ENCODE results near the gene BRINP3. TPM values are rescaled to one million over a fixed set of nuclear protein-coding genes. Genes with fewer than 3 reads are reported as not detected.

The BRINP3 gene
- total RNA-seq, 1 experiment from 2014 or later: not detected

GRCh38 chr1:190474010-190474409 lies 3.7 kb downstream of the BRINP3 start:
- Histone ChIP-seq H3K27me3 (replicated peaks; ENCODE audit: insufficient read depth, low read depth, low read length, poor library complexity) (no peaks in the 10 kb centered on the region), H3K9me3 (ENCODE audit: low read depth, low read length, poor library complexity, severe bottlenecking) (no peaks in the 10 kb centered on the region), H3K4me3 (ENCODE audit: low read depth, low read length, poor library complexity, severe bottlenecking) (no peak overlapping the region), H3K36me3 (ENCODE audit: insufficient read depth, low read length, poor library complexity, severe bottlenecking) (no peaks in the 10 kb centered on the region), H3K4me1 (ENCODE audit: insufficient read depth, low read length, poor library complexity, severe bottlenecking) (peaks cover 8% of the 10 kb centered on the region), H3K27ac (ENCODE audit: low read depth, low read length, poor library complexity, severe bottlenecking) (no peak overlapping the region)
- TF ChIP-seq EZH2 (IDR thresholded peaks at IDR 0.05; ENCODE audit: borderline replicate concordance, low read depth, low read length, poor library complexity, severe bottlenecking) (no peak), CTCF (conservative IDR thresholded peaks at IDR 0.05; ENCODE audit: low read depth, low read length) (no peak)
- DNase-seq (ENCODE audit: low spot score): no peak
- ChIA-PET POLR2A (ENCODE audit: low non-redundant PET) (no interaction called here), CTCF (no interaction called here)
- intact Hi-C loops (cut with micrococcal nuclease; ENCODE audit: unreplicated experiment): no loop called here
- BruUV-seq (replicated peaks): no TSS peak

GRCh38 chr1:190472494-190472893 lies 5.2 kb downstream of the BRINP3 start:
- no peak for TF ChIP-seq EZH2 (IDR thresholded peaks at IDR 0.05; ENCODE audit: borderline replicate concordance, low read depth, low read length, poor library complexity, severe bottlenecking)
- TF ChIP-seq CTCF (conservative IDR thresholded peaks at IDR 0.05; ENCODE audit: low read depth, low read length): no peak
- CTCF ChIA-PET: no interaction called here
- Histone ChIP-seq H3K9me3 (ENCODE audit: low read depth, low read length, poor library complexity, severe bottlenecking) (no peaks in the 10 kb centered on the region), H3K4me3 (ENCODE audit: low read depth, low read length, poor library complexity, severe bottlenecking) (no peak overlapping the region), H3K27ac (ENCODE audit: low read depth, low read length, poor library complexity, severe bottlenecking) (no peak overlapping the region), H3K4me1 (ENCODE audit: insufficient read depth, low read length, poor library complexity, severe bottlenecking) (no peaks in the 10 kb centered on the region), H3K36me3 (ENCODE audit: insufficient read depth, low read length, poor library complexity, severe bottlenecking) (no peaks in the 10 kb centered on the region), H3K27me3 (replicated peaks; ENCODE audit: insufficient read depth, low read depth, low read length, poor library complexity) (no peaks in the 10 kb centered on the region)
- intact Hi-C loops (cut with micrococcal nuclease; ENCODE audit: unreplicated experiment): no loop called here
- no peak for DNase-seq (ENCODE audit: low spot score)
- POLR2A ChIA-PET (ENCODE audit: low non-redundant PET): no interaction called here
- no TSS peak for BruUV-seq (replicated peaks)

GRCh38 chr1:190472042-190472441 lies 5.6 kb downstream of the BRINP3 start:
- no peaks in the 10 kb centered on the region for H3K27me3 ChIP-seq (replicated peaks; ENCODE audit: insufficient read depth, low read depth, low read length, poor library complexity)
- H3K27ac ChIP-seq (ENCODE audit: low read depth, low read length, poor library complexity, severe bottlenecking): no peak overlapping the region
- H3K4me3 ChIP-seq (ENCODE audit: low read depth, low read length, poor library complexity, severe bottlenecking): no peak overlapping the region
- POLR2A ChIA-PET (ENCODE audit: low non-redundant PET): no interaction called here
- DNase-seq (ENCODE audit: low spot score): no peak
- no peaks in the 10 kb centered on the region for H3K4me1 ChIP-seq (ENCODE audit: insufficient read depth, low read length, poor library complexity, severe bottlenecking)
- no peaks in the 10 kb centered on the region for H3K9me3 ChIP-seq (ENCODE audit: low read depth, low read length, poor library complexity, severe bottlenecking)
- no peak for TF ChIP-seq EZH2 (IDR thresholded peaks at IDR 0.05; ENCODE audit: borderline replicate concordance, low read depth, low read length, poor library complexity, severe bottlenecking)
- TF ChIP-seq CTCF (conservative IDR thresholded peaks at IDR 0.05; ENCODE audit: low read depth, low read length): no peak
- BruUV-seq (replicated peaks): no TSS peak
- H3K36me3 ChIP-seq (ENCODE audit: insufficient read depth, low read length, poor library complexity, severe bottlenecking): no peaks in the 10 kb centered on the region
- CTCF ChIA-PET: no interaction called here
- intact Hi-C loops (cut with micrococcal nuclease; ENCODE audit: unreplicated experiment): no loop called here
